Right kidney (tissue), 1 donor: ENCODE results near the gene DAPK3.
"Not testable (repeated sequence)": the region's sequence is repeated elsewhere in the genome, so short reads cannot be mapped to it uniquely, and the experiment has no call there.

Experiments used
- DNase-seq: peaks from one replicate; pipeline ENCODE4 v3.0.0-alpha.2; 2016

The DAPK3 gene

GRCh38 chr19:3979674-3980352 is 8.9 kb upstream of the DAPK3 start:
- no peak for DNase-seq

GRCh38 chr19:3979289-3979673 is 8.4 kb upstream of the DAPK3 start:
- no peak for DNase-seq

DNA sequence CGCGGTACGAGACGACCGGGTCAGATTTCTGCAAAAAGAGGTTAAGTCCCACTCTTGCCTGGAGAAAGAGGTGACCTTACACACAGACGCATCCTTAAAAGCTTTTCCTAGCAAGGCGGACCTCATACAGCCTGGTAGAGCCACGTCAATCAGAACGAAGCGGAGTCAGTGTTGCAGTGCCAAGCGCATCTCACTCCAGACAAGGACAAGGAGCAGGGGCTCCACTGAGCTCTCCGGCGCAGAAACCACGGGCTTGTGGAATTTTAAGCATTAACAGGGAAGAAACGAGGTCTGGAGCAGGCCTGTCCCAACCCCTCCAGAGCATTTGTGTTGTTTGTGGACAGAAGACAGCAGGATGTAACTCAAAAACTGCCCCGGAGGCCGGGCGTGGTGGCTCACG is 7.2 kb upstream of the DAPK3 start:
- DNase-seq, result no peak

GRCh38 chr19:3977242-3978143 is 6.6 kb upstream of the DAPK3 start:
- DNase-seq, result no peak

DNA sequence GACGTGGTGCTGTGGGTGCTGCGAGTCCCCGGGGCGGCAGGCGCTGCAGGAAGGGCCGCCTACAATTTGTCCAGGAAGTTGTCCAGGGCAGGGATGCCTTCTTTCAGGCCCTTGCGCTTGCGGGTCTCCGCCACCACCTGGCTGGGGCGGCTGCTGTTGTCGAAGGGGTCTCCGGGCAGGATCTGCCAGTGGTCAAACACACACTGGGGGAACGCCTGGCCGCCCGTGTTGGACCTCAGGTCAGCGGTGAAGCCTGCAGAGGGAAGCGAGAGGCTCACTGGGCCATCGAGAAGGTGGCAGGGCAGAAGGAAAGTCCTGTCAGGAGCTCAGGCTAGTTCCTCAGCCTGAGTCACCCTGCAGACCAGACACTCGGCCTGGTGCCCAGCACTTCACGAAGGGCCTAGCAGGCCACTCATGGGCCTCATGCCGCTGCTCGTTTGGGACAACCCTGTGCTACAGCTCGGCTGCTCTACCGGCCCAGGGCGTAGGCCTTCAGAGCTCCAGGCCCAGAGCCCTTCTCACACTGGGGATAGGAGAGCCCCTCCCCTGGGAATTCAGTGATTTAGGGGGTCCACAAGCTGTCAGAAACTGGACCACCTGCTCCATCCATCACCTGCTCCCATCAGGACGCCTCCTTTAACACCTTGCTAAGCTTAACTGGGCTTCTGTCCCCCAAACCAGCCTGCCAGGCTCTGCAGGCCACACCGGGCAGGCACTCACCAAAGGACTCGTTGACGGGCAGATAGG is 5.8 kb upstream of the DAPK3 start:
- no peak for DNase-seq

- DNase-seq, result no peak
Measured at GRCh38 chr19:3975637-3976087, 4.8 kb upstream of the DAPK3 start.

DNA sequence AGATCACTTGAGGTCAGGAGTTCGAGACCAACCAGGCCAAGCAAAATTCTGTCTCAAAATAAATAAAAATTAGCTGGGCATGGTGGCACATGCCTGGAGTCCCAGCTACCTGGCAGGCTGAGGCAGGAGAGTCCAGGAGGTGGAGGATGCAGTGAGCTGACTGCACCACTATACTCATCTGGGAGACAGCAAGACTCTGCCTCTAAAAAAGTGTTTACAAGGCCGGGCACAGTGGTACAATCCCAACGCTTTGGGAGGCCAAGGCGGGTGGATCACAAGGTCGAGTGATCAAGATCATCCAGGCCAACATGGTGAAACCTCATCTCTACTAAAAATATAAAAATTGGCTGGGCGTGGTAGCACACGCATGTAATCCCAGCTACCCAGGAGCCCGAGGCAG is 4.2 kb upstream of the DAPK3 start:
- no peak for DNase-seq

DNA sequence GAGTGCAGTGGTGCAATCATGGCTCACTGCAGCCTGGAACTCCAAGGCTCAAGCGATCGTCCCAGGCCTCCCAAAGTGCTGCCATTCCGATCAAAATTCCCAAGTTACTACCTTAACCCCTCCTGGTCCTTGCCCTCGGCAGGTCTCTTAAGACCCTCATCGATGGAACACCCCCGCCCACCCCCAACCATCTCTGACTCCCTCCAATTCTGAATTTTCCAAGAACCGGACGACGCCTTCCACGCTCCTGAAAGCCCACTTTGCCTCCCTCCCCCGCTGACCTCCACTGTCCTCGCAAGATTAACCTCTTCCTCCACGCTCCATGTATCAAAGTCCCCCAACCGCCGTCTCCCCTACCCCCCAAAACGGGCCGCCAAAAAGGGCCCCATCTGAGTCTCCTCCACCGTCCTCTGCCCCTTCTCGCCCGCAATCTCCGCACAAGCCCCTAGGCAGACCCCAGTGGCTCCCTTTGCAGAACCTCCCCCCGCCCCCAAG is 539 bp downstream of the DAPK3 start:
- DNase-seq, result no peak

- peak; percentile 23 for DNase-seq
Measured at GRCh38 chr19:3969435-3970312, 1.2 kb downstream of the DAPK3 start.

DNA sequence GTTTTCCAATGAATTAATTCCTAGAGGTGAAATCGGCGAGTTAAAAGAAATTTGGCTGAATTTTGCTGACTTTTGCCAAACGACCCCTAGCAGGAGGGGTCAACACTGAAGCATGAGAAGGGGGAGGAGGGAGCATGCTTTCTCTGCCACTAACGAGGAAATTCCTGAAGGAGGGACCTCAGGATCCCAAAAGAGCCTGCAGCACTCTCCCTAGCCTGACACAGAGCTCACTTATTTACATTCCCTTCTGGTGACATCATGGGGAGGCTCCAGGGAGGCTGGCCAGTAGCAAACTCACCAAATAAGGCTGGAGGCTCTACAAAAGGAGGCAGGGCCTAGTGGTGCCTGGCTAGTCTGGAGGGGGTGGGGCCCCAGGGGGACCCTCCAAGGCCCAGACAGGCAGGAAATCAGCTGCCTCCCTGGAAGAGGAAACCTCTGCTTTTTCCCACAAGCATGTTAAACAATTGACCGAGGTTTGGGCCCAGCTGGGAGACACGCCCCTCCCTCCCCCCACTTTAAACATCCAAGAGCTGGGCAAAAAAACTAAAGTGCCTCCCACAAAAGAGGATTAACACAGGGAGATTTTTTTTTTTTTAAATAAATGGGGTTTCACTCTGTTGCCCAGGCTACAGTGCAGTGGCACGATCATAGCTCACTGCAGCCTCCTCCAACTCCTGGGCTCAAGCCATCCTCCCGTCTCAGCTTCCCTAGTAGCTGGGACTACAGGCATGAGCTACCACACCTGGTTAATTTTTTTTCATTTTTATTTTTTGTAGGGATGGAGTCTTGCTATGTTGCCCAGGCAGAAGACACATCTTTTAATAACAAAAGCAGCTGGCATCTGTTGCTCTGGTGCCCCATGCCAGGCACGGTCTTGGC is 2.1 kb downstream of the DAPK3 start:
- peak; percentile 46 for DNase-seq

DNA sequence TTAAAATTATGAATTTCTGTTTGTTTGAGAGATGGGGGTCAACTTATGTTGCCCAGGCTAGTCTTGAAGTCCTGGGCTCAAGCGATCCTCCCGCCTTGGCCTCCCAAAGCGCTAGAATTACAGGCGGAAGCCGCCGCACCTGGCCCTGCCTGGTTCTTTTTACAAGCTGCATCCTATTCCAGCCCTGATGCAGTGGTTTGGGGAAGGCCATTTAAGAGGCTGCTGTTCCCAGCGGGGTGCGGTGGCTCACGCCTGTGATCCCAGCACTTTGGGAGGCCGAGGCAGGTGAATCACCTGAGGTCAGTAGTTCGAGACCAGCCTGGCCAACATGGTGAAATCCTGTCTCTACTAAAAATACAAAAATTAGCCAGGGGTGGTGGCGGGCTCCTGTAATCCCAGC is 2.9 kb downstream of the DAPK3 start:
- not testable (repeated sequence) for DNase-seq

DNA sequence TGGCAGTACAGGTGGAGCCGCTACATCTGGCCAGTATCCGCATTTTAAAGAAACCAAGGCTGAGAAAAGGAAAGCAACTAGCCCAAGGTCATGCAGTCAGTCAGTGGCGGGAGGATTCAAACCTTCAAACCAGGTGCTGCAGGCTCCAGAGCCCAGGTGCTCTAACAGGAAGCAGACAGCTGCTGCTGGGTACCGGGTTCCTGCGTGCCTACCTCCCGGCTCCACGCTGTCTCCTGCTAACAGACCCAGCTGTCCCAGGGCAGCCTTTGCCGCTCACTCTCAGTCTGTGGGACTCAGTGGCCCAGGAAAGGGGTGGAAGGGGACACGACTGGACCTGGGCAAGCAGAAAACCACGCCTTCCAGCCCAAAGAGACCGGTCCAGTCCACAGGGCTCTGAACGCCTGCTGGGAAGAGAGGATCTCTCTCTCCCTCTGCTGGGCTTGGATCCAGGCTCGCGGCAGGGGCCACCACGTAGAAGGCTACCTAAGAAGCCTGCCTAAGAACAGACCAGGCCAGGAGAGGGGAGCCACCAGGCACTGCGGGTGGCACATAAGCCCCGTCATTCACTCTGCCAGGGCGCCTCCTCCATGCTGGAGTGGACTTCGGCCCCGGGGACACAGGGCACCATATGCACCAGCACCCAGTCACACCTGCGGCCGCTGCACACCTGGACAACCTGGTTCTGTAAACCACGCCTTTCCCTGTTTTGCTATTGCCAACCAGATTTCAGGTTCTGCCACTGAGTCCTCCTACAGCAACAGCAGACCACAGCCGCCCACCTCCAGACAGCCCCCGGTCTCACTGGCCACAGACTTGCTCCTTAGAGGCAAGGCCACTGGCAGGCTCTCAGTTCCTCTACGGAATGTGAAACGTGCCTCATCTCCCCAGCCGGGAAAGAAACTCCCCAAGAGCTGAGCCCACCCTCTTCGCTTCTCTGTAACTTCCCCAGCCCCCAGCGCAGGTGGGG is 4.6 kb downstream of the DAPK3 start:
- DNase-seq, result no peak

DNA sequence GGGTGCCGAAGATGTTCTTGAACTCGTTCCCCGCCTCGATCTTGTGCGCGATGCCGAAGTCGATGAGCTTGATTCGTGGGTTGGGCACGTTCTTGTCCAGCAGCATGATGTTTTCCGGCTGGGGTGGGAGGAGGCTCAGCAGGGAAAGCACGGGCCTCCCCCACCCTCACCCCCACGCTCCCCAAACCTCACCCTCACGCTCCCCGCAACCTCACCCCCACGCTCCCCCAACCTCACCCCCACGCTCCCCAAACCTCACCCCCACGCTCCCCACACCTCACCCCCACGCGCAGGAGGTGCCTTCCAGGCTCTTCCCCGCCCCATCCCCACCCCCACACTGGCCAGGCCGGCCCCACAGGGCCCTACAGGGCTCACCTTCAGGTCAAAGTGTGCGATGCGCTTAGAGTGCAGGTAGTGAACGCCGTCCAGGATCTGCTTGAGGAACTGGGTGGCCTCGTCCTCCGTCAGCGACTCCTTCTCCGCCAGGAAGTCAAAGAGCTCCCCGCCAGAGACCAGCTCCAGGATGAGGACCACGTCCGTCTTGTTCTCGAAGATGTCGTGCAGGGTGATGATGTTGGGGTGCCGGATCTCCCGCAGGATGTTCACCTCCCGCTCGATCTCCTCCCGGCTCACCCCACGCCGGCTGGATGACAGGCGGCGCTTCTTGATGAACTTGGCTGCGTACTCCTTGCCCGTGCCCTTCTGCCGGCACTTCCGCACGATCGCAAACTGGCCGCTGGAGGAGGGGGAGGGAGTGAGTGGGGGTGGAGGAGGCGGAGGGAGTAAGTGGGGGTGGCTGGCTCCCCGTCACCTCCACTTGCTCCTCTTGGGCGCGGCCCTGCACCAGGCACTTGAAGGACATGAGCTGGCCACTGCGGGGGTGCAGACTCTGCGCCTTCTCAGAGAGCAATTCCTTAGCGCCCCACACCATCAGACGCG is 6.4 kb downstream of the DAPK3 start:
- no peak for DNase-seq

DNA sequence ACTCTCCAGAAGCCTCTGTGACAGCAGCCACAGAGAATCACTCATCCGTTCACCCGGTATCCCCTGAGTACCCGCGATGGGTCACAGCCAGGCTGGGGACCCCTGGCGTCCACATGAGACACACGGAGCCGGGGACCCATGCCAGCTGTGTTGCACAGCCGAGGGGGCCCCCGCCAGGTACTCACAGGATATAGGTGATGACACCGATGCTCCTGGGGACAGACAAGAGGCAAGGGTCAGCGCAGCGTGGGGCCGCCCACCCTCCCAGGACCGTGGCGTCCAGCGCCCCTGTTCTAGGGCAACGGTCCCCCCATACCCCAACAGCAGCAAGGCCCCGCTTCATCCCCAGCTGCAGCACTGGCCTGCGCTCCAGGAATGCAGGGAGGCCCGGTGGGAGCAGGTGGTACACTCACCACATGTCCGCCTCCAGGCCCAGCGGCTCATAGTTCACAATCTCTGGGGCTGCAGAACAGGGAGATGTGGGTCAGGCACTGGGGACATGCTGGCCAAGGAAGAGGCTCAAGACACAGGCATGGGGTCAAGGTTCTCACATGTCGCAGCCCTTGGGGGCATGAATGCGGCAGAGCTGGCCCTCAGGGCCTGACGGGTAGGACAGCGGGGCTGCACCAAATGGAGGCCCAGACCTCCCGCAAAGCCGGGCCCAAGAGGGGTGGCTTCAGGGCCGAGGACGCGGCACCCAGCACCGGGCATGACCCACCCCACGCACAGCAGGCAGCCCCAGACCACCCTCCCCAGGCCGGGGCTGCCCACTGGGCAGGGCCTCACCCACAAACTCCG is 7.2 kb downstream of the DAPK3 start:
- DNase-seq, result no peak

DNA sequence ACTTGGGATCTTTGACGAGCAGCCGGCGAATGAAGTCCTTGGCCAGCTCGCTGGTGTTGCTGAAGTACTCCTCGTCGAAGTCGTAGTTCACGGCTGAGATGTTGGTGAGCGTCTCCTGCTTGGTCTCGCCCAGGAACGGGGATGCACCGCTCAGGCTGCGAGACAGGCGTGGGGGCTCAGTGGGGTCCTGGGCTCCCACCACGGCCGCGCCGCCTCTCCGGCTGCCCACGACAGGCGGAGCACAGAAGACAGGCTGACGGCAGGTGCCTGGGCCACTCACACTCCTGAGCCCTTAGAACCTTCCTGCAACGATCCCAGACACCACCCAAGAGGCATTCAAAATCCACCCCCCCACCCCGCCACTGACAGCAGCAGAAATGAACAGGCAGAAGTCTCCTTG is 9.9 kb downstream of the DAPK3 start:
- no peak for DNase-seq

DNA sequence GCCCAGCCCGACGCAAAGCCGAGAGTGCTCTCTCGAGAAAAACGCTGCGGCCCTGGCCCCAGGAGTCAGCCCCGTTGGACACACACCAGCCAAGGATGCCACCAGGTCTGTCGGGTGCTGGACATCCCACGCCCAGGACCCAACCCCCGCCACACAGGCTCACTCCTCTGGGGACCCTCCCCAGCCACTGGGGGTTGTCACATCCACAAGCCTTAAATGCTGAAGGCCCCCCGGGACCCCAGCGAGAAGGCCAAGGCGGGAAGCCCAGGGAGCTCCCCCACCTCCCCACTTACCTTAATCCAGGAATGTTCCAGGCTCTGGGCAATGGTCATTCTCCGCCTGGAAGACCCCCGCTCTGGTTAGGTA is 11.2 kb downstream of the DAPK3 start:
- no peak for DNase-seq
